GM18498 (cell line): ENCODE data around the gene NFIB.

ENCODE experiments used
- ATAC-seq: cut with Tn5 transposase; IDR thresholded peaks from one replicate; pipeline ENCODE4 v1.9.1; 2021; ENCODE audit warnings: mild to moderate bottlenecking, moderate library complexity; ENCODE audit not compliant: unreplicated experiment

The NFIB gene

DNA sequence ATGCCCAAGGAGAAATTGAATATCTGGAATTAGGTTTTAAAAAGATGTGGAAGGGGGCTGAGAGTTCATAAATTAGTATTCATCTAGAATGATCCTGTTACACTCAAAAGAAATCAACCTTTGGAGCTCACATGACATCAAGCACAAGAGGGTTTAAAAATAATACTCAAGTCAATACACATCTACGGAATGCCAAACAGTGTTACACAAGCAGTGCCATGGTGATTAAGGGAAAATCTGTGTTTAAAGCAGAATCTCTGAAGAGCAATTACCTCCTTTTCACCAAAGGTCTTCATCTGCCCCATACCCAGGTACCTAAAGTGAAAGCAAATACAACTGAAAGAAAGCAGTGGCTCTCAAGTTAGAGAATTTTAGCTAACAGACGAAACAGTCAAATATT lies 261.6 kb downstream of the NFIB start:
- ATAC-seq, result no peak

- ATAC-seq, result no peak
Observed at GRCh38 chr9:14051419-14051818, 262.5 kb downstream of the NFIB start.

DNA sequence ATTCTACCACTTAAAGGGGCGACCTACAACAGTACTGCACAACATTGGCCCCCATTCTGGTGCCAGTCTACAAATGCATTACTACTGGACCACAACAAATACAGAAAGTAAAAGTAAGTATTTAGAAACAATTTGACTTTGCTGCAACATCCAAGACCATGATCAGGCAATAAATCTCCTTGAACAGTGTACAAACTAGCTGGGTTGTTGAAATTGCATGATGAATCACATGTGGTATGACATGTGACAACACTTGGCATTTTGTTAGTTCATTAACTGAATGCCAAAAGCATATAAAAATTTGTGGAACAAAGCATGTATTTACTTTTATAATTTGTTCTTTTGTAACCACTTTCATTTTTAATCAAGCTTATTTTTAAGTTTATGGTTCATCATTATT lies 270.5 kb downstream of the NFIB start:
- no peak for ATAC-seq

GRCh38 chr9:14037331-14037730 lies 276.6 kb downstream of the NFIB start:
- no peak for ATAC-seq

DNA sequence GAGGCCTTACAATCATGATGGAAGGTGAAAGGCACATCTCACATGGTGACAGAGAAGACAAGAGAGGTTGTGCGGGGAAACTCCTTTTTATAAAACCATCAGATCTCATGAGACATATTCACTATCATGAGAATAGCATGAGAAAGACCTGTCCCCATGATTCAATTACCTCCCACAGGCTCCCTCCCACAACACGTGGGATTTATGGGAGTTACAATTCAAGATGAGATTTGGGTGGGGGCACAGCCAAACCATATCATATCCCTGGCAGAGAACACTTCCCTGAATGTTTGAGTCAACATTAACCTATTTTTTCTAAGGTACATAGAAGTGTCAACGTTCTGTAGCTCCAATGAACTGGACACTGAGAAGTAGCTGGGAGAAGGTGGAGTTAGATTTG lies 280.9 kb downstream of the NFIB start:
- ATAC-seq, result no peak
